ENCODE data around the gene TPGS2. TPM values are rescaled to one million over a fixed set of nuclear protein-coding genes. Genes with fewer than 3 reads are reported as not detected.

TPGS2 gene
- total RNA-seq, 2 experiments from 2014 or later = 44.8 to 55.1 TPM

DNA sequence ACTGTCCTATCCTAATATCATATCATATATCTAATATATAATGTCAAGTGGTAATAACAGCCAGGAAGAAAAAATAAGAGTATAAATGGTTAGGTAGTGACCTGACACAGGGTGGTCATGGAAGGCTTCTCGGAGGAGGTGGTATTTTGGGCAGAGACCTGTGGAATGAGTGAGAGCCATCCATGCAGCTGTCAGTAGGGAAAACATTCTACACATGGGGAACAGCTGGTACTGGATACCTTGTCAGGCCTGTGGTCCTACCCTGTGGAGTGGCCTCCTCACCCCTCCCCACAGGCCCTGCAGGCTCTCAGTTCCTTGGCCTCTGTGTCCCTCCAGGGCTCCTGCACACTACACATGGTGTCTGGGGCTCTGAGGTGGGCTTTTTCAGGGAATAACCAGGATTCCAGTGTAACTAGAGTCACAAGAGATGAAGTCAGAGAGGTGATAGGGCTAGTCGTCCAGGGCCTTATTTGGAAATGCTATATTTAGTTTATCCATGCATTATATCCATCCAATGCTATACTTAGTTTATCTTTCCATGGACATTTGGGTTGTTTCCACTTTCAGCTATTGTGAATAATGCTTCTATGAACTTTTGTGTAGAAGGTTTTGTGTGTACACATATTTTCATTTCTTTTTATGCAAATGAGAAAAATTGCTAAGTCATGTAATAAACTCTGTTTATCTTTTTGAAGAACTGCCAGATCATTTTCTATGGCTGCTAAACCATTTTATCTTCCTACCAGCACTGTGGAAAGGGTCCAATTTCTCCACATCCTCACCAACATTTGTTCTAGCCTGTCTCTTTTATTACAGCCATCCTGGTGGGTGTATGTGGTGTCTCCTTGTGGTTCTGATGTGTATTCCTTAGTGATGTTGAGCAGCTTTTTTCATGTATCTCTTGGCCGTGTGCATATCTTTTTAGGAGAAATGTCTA lies 75.6 kb downstream of the TPGS2 start:
- Histone ChIP-seq H3K36me3 (ENCODE audit: insufficient read depth, low read length) (no peaks in the 10 kb centered on the region), H2AFZ (ENCODE audit: low read length) (no peak overlapping the region), H3K4me2 (ENCODE audit: low read length) (no peak overlapping the region), H3K4me1 (ENCODE audit: insufficient read depth, low read length, poor library complexity, severe bottlenecking) (no peaks in the 10 kb centered on the region), H3K9me2 (ENCODE audit: insufficient read depth, low read length) (no peaks in the 10 kb centered on the region), H3K79me2 (ENCODE audit: insufficient read depth, low read depth, low read length) (no peaks in the 10 kb centered on the region), H4K20me1 (ENCODE audit: insufficient read depth, low read length) (no peaks in the 10 kb centered on the region), H3K4me3 (ENCODE audit: low read depth, low read length, poor library complexity, severe bottlenecking) (no peak overlapping the region), H3K9me3 (ENCODE audit: low read length) (no peaks in the 10 kb centered on the region), H3K27ac (ENCODE audit: low read depth, low read length, poor library complexity, severe bottlenecking) (no peak overlapping the region)
- POLR2A ChIA-PET = no interaction called here
- DNase-seq (ENCODE audit: low spot score) = no peak
- TF ChIP-seq, protein P1, sequence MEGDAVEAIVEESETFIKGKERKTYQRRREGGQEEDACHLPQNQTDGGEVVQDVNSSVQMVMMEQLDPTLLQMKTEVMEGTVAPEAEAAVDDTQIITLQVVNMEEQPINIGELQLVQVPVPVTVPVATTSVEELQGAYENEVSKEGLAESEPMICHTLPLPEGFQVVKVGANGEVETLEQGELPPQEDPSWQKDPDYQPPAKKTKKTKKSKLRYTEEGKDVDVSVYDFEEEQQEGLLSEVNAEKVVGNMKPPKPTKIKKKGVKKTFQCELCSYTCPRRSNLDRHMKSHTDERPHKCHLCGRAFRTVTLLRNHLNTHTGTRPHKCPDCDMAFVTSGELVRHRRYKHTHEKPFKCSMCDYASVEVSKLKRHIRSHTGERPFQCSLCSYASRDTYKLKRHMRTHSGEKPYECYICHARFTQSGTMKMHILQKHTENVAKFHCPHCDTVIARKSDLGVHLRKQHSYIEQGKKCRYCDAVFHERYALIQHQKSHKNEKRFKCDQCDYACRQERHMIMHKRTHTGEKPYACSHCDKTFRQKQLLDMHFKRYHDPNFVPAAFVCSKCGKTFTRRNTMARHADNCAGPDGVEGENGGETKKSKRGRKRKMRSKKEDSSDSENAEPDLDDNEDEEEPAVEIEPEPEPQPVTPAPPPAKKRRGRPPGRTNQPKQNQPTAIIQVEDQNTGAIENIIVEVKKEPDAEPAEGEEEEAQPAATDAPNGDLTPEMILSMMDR (conservative IDR thresholded peaks at IDR 0.05; ENCODE audit: low read length) = no peak
- no peak for TF ChIP-seq EZH2phosphoT487 (IDR thresholded peaks at IDR 0.05; ENCODE audit: borderline replicate concordance, low read depth, low read length)
- intact Hi-C loops (cut with micrococcal nuclease; ENCODE audit: unreplicated experiment) = no loop called here
- BruUV-seq (replicated peaks) = no TSS peak
- CTCF ChIA-PET (ENCODE audit: unreplicated experiment) = no interaction called here

DNA sequence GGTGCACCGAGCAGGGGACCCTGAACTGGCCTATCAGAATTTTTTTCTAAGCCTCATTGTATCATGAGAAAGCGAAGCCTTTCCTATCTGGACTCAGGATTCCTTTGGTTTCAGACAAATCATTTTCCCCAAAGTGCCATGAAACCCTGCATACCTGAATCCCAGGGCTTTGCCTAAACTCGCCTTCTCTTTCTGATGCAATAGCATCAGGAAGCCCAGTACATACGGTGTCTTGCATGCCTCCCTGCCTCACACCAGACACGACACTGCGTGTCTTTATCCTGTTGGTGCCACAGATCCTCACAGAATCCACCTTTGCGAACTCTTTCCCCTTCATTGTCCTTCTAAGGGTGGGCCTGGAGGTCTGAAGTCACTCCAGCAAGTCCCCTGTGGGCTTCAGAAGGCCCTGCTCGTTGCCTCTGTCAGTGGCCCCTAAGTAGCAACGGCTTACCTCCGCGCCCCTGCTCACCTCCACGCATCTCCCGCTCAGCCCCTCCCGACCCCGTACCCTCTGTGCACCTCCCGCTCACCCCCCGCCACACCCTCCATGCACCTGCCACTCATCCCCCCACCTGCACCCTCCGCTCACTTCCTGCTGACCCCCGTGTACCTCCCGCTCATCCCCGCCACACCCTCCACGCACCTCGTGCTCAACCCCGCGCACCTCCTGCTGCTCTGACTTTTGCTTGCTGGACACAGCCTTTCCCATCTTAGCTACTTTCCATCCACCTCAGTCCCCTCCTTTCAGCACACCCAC lies 83.4 kb downstream of the TPGS2 start:
- Histone ChIP-seq H2AFZ (ENCODE audit: low read length) (no peak overlapping the region), H3K4me2 (ENCODE audit: low read length) (no peak overlapping the region), H3K36me3 (ENCODE audit: insufficient read depth, low read length) (no peaks in the 10 kb centered on the region), H3K4me3 (ENCODE audit: low read depth, low read length, poor library complexity, severe bottlenecking) (no peak overlapping the region), H3K4me1 (ENCODE audit: insufficient read depth, low read length, poor library complexity, severe bottlenecking) (no peaks in the 10 kb centered on the region), H3K9me3 (ENCODE audit: low read length) (no peaks in the 10 kb centered on the region), H3K79me2 (ENCODE audit: insufficient read depth, low read depth, low read length) (no peaks in the 10 kb centered on the region), H4K20me1 (ENCODE audit: insufficient read depth, low read length) (no peaks in the 10 kb centered on the region), H3K27ac (ENCODE audit: low read depth, low read length, poor library complexity, severe bottlenecking) (no peak overlapping the region), H3K9me2 (ENCODE audit: insufficient read depth, low read length) (no peaks in the 10 kb centered on the region)
- TF ChIP-seq, protein P1 (conservative IDR thresholded peaks at IDR 0.05; ENCODE audit: low read length) = no peak
- TF ChIP-seq EZH2phosphoT487 (IDR thresholded peaks at IDR 0.05; ENCODE audit: borderline replicate concordance, low read depth, low read length) = no peak
- no peak for DNase-seq (ENCODE audit: low spot score)
- intact Hi-C loops (cut with micrococcal nuclease; ENCODE audit: unreplicated experiment) = no loop called here
- ChIA-PET POLR2A (no interaction called here), CTCF (ENCODE audit: unreplicated experiment) (no interaction called here)
- no TSS peak for BruUV-seq (replicated peaks)

Data from OCI-LY7 (cell line).